Fibroblast of mammary gland (primary cell): Measurements from ENCODE around the gene MFRP.
A peak's percentile ranks its signal among the peaks of the same experiment; 100 is the strongest.

Experiments used
- DNase-seq: peaks from one replicate; pipeline ENCODE4 v3.0.0-alpha.2; 2010; ENCODE audit warnings: low read depth
- H3K4me3 ChIP-seq: 2 replicates; pipeline ENCODE4 v1.5.1; 2011; ENCODE audit warnings: low read depth, mild to moderate bottlenecking, low read length, moderate library complexity; ENCODE audit not compliant: control insufficient read depth
- TF ChIP-seq, protein P1 (sequence below): conservative IDR thresholded peaks from 2 replicates; pipeline ENCODE4 v1.5.1; 2011; ENCODE audit warnings: low read depth, low read length, inconsistent platforms; ENCODE audit not compliant: control insufficient read depth, insufficient read depth

The MFRP gene

GRCh38 chr11:119309953-119310681, 36.4 kb downstream of the MFRP start:
- no peak for DNase-seq

DNA sequence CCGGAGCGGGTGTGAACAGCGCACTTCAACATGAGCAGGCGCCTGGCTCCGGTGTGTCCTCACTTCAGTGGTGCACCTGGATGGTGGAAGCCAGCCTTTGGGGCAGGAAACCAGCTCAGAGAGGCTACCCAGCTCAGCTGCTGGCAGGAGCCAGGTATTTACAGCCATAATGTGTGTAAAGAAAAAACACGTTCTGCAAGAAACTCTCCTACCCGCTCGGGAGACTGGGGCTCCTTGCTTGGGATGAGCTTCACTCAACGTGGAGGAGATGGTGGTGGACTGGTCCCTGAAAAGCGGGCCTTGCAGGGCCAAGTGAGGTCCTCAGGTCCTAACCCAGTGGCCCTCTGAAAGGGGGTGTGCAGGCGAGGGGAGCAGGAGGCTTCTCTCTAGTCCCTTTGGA, 37.1 kb downstream of the MFRP start:
- TF ChIP-seq, protein P1, sequence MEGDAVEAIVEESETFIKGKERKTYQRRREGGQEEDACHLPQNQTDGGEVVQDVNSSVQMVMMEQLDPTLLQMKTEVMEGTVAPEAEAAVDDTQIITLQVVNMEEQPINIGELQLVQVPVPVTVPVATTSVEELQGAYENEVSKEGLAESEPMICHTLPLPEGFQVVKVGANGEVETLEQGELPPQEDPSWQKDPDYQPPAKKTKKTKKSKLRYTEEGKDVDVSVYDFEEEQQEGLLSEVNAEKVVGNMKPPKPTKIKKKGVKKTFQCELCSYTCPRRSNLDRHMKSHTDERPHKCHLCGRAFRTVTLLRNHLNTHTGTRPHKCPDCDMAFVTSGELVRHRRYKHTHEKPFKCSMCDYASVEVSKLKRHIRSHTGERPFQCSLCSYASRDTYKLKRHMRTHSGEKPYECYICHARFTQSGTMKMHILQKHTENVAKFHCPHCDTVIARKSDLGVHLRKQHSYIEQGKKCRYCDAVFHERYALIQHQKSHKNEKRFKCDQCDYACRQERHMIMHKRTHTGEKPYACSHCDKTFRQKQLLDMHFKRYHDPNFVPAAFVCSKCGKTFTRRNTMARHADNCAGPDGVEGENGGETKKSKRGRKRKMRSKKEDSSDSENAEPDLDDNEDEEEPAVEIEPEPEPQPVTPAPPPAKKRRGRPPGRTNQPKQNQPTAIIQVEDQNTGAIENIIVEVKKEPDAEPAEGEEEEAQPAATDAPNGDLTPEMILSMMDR: no peak
- no peak overlapping the region for H3K4me3 ChIP-seq
- no peak for DNase-seq

More at GRCh38 chr11:119309953-119310681, 36.4 kb downstream of the MFRP start:
- TF ChIP-seq, protein P1: no peak
- no peak overlapping the region for H3K4me3 ChIP-seq

DNA sequence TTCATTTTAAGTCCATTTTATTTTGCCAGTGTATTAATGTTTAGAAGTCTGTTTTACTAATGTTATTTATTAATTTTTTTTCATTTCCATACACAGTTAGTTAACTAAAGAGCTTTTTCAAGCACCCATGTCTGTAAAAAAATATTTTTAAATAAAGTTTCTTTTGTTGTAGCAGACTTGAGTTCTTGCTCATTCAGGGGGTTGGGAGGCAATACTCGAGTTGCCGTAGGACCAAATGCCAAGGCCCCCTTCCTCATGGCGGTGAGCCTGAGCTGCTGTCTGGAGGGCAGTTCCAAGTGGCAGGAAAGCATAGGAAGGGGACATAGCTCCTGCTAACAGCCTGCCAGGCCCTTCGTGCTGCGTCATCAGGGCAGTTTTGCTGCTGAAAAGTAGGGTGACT, 38.5 kb downstream of the MFRP start:
- TF ChIP-seq, protein P1: no peak
- no peak overlapping the region for H3K4me3 ChIP-seq
- no peak for DNase-seq

DNA sequence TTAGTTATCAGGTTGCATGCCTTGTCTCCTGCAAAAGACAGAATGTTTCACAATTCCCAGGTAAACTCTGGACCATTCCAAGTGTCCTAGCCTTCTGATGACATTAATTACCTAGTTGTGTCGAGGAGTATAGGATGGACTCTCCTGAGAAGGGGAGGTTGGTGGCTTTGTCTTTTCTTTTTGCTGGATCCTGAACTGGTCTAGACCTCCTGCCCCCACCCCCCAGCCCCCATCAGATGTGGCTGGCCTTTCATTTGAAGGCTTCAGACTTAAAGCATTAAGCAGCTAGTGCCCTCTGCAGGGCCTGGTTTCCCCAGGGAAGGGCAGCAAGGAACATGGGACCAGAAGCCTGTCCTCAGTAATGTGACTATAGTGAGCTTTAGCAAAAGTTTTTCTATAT, 39.3 kb downstream of the MFRP start:
- no peak for DNase-seq

DNA sequence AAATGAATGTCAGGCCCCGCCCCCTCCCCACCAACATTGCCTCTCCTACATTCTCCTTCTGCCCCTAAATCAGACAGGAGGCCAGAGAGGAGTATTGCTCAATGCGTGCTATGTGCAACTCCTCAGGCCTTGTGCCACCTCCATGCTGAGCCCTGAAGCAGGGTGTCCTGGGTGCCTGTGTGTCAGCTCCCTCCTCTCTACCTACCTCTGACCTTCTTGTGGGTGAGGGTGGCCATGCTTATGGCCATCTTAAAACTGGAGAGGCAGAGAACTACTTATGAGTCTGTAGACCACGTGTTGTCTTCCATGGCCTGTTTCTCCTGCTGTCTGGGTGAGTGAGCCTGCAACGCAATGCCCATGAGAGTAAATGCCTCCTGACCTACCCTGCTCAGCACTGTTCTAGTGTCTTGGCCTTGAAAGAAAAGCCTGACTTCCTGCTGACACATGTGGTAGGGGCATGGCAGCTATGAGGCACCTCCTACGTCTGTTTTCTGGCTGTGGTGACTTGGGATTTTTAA, 40.1 kb downstream of the MFRP start:
- H3K4me3 ChIP-seq: no peak overlapping the region
- peak; percentile 85 for DNase-seq
- TF ChIP-seq, protein P1: no peak

More for the DNA sequence above, 39.3 kb downstream of the MFRP start:
- TF ChIP-seq, protein P1: no peak
- no peak overlapping the region for H3K4me3 ChIP-seq

- TF ChIP-seq, protein P1: no peak
- no peak for DNase-seq
- H3K4me3 ChIP-seq: no peak overlapping the region
Measured at GRCh38 chr11:119305556-119306372, 40.7 kb downstream of the MFRP start.
